NT2/D1 (cell line): Measurements from ENCODE around the gene LTF.

Experiments
- DNase-seq: peaks from one replicate; pipeline ENCODE4 v3.0.0-alpha.2; 2011; ENCODE audit warnings: low read depth, low spot score
- H3K27me3 ChIP-seq: 2 replicates; pipeline ENCODE4 v1.6.0; 2011; ENCODE audit warnings: mild to moderate bottlenecking; ENCODE audit not compliant: insufficient read length, insufficient read depth
- H3K36me3 ChIP-seq: 2 replicates; pipeline ENCODE4 v1.6.1; 2011; ENCODE audit warnings: mild to moderate bottlenecking, low read length, mixed read lengths; ENCODE audit not compliant: insufficient read depth, insufficient read length
- H3K4me1 ChIP-seq: 2 replicates; pipeline ENCODE4 v1.5.1; 2011; ENCODE audit not compliant: insufficient read depth, insufficient read length
- H3K4me3 ChIP-seq: 2 replicates; pipeline ENCODE4 v1.5.1; 2011; ENCODE audit warnings: low read depth; ENCODE audit not compliant: insufficient read length
- H3K9ac ChIP-seq: 2 replicates; pipeline ENCODE4 v1.6.0; 2011; ENCODE audit warnings: low read depth; ENCODE audit not compliant: insufficient read length
- H3K9me3 ChIP-seq: 2 replicates; pipeline ENCODE4 v1.5.1; 2011; ENCODE audit warnings: mild to moderate bottlenecking, low read length; ENCODE audit not compliant: insufficient read depth
- SUZ12 ChIP-seq: IDR thresholded peaks from 2 replicates; pipeline ENCODE4 v1.6.1; 2011; ENCODE audit not compliant: insufficient read length, insufficient read depth; ENCODE audit errors: extremely low read depth
- YY1 ChIP-seq: IDR thresholded peaks from 2 replicates; pipeline ENCODE4 v1.6.1; 2011; ENCODE audit not compliant: insufficient read length, insufficient read depth
- ZNF274 ChIP-seq: IDR thresholded peaks from 2 replicates; pipeline ENCODE4 v1.6.1; 2011; ENCODE audit warnings: mild to moderate bottlenecking, low read depth, low read length

LTF gene

DNA sequence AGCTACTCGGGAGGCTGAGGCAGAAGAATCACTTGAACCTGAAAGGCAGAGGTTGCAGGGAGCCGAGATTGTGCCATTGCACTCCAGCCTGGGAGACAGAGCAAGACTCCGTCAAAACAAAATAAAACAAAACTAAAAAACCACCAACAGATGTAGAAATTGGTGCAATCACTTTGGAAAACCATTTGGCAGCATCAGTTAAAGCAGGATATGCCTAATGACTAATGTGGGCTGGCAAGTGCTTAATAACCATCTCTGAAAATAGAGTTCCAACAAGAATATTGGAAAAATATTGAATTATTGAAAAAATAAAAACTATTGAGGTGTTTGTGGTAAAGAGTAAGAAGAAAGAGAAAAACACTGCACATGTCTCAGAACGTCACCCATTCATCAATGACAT lies 16.9 kb upstream of the LTF start:
- H3K27me3 ChIP-seq = no peaks in the 10 kb centered on the region
- H3K9me3 ChIP-seq = no peaks in the 10 kb centered on the region
- no peak overlapping the region for H3K9ac ChIP-seq
- TF ChIP-seq ZNF274 (no peak), YY1 (no peak), SUZ12 (no peak)
- H3K4me1 ChIP-seq = peaks cover 2% of the 10 kb centered on the region
- H3K4me3 ChIP-seq = no peak overlapping the region
- DNase-seq = no peak
- H3K36me3 ChIP-seq = no peaks in the 10 kb centered on the region

DNA sequence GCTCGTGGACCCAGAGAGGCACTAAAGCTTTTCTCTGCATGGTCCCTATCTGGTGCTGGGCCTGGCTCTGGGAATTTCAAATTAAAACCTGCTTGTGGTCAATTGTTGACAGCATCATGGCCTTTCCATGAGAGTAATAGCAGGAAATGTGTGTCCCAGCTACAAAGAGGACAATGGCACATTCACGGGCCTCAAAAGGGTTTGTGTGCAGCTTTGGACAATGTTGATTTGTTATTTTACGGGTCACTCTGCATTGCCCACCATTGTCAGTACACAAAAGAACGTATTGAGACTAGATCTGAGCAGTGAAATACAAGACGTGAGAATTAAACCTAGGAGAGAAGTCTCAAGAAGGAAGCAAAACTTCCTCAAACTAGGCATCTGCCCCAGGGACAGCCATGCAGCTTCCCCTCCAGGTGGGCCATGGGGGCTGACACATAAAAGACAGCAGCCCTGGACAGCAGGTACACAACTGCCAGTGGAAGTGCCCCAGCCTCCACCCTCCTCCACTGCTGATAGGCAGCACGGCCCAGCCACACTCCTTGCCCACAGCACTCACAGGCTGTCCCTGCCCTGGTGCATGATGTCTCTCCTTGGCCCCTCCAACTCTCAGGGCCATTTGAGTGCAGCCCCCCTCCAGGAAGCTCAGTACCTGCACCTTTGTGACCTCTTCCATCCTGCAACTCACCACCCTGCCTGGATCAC lies 15.9 kb upstream of the LTF start:
- no peak overlapping the region for H3K9ac ChIP-seq
- TF ChIP-seq SUZ12 = no peak
- TF ChIP-seq ZNF274 = no peak
- no peak for TF ChIP-seq YY1
- DNase-seq = no peak
- no peaks in the 10 kb centered on the region for H3K36me3 ChIP-seq
- H3K27me3 ChIP-seq = no peaks in the 10 kb centered on the region
- peaks cover 2% of the 10 kb centered on the region for H3K4me1 ChIP-seq
- no peaks in the 10 kb centered on the region for H3K9me3 ChIP-seq
- H3K4me3 ChIP-seq = no peak overlapping the region

DNA sequence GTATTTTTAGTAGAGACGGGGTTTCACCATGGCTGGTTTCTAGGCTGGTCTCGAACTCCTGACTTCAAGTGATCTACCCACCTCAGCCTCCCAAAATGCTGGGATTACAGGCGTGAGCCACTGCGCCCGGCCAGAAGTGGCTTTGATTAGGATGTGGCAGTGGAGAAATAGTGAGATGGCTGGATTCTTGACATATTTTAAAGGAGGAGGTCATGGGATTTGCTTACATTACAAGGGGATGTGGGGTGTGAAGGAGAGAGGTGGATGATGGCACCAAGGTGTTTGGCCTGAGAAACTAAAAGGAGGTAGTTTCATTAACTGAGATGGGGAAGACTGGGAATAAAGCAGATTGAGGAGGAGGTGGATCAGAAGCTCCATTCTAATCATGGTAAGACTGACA lies 15.0 kb upstream of the LTF start:
- Histone ChIP-seq H3K36me3 (no peaks in the 10 kb centered on the region), H3K9ac (no peak overlapping the region), H3K27me3 (no peaks in the 10 kb centered on the region), H3K9me3 (no peaks in the 10 kb centered on the region), H3K4me1 (no peaks in the 10 kb centered on the region), H3K4me3 (no peak overlapping the region)
- TF ChIP-seq ZNF274 (no peak), SUZ12 (no peak), YY1 (no peak)
- DNase-seq = no peak

DNA sequence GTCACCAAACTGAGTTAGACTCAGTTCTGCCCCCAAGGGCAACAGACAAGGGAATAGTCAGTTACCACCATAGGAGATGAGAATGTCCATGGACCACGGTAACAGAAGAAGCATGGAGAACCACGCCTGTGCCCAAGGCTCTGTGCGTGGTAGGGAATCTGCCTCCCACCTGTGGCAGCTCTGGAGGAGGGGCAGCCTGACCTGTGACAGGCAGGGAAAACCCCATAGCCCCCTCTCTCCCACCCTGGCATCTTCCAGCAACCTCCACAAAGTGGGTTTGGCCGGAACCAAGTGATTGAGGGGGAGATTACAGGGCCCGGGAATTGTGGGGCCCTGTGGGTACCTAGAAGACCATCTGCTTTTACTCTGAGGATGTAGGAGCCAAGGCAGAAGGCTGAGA lies 14.3 kb upstream of the LTF start:
- Histone ChIP-seq H3K4me3 (no peak overlapping the region), H3K4me1 (no peaks in the 10 kb centered on the region), H3K9ac (no peak overlapping the region), H3K36me3 (no peaks in the 10 kb centered on the region), H3K9me3 (no peaks in the 10 kb centered on the region), H3K27me3 (no peaks in the 10 kb centered on the region)
- DNase-seq = no peak
- TF ChIP-seq YY1 (no peak), ZNF274 (no peak), SUZ12 (no peak)

DNA sequence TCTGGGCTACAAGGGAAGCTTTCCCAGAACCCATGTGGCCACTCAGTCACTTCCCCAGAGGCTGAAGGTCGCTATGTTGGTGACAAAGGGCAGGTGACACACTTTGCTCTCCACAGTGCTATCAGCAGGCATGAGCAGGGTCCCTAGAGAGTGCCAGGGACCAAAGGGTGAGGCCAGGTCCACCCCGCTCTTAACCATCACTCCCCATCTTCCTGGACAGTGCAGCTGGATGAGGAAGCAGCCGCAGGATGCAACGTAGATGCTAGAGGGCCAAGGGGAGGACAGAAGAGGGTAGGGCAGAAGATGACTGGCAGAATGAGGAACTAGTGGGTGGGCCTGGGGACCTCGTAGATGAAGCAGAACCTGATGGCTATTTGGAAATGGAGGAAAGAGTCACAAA lies 13.6 kb upstream of the LTF start:
- no peak for TF ChIP-seq YY1
- no peak for TF ChIP-seq SUZ12
- TF ChIP-seq ZNF274 = no peak
- H3K9me3 ChIP-seq = no peaks in the 10 kb centered on the region
- no peaks in the 10 kb centered on the region for H3K36me3 ChIP-seq
- no peak overlapping the region for H3K9ac ChIP-seq
- H3K4me3 ChIP-seq = no peak overlapping the region
- DNase-seq = no peak
- H3K4me1 ChIP-seq = no peaks in the 10 kb centered on the region
- H3K27me3 ChIP-seq = no peaks in the 10 kb centered on the region

DNA sequence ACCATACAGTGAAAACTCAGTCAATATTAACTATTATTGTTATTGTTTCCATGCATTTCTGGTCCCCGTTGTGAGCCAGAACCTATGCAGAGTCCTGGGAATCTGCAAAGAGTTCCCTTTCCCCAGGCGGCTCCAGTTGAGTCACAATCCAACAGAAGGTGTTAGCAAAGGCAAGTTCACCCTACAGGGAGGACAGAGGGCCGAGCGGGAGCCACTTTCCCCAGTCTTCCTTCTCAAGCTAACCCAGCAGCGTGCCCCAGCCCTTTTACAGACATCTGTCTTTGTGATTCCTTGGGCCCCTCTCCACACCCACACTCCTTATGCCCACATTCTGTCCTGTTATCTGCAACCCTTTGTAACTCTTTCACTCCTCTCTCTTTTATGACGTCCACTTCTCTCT lies 13.1 kb upstream of the LTF start:
- no peak for DNase-seq
- no peaks in the 10 kb centered on the region for H3K36me3 ChIP-seq
- H3K9me3 ChIP-seq = no peaks in the 10 kb centered on the region
- no peaks in the 10 kb centered on the region for H3K4me1 ChIP-seq
- no peak overlapping the region for H3K9ac ChIP-seq
- no peaks in the 10 kb centered on the region for H3K27me3 ChIP-seq
- H3K4me3 ChIP-seq = no peak overlapping the region
- TF ChIP-seq SUZ12 (no peak), YY1 (no peak), ZNF274 (no peak)

DNA sequence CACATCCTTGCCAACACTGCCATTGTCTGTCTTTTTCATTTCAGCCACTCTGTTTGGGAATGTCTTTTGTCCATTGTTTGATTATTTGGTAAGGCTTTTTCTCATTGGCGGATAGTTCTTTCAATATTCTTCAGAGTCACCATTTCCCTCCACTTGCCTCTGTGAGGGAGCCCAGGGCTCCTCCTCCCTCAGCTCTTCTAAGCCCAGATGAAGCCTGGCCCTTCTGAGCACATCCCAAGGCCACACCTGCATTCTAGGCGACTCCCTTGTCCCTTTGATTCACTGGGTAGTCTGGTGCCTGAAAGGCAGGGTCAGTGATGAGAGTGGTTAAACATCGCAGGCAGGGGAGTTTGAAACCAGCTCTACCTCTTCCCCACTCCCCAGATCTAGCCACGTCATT lies 12.4 kb upstream of the LTF start:
- no peaks in the 10 kb centered on the region for H3K9me3 ChIP-seq
- no peaks in the 10 kb centered on the region for H3K36me3 ChIP-seq
- peaks cover 2% of the 10 kb centered on the region for H3K27me3 ChIP-seq
- no peak for DNase-seq
- TF ChIP-seq ZNF274 (no peak), SUZ12 (no peak), YY1 (no peak)
- H3K4me3 ChIP-seq = no peak overlapping the region
- H3K9ac ChIP-seq = no peak overlapping the region
- no peaks in the 10 kb centered on the region for H3K4me1 ChIP-seq

DNA sequence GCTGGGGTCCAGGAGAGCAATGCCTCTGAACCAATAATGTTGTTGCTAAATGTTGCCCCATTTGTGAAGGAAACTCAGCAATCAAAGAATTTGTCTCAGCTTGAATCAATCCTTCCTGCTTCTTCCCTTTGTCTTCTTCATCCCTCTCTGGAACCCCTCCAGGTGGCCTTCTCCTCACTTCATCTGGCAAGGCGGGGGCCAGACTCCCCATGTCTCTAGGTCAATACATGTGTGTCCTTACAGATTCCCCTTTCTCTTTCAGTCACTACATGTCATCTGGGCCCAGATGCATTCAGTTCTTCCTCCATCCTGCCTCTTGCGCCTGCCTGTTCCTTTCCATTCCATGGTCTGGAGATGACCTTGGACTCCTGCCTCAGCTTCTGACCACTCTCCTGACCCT lies 8.0 kb upstream of the LTF start:
- peaks cover 4% of the 10 kb centered on the region for H3K27me3 ChIP-seq
- H3K36me3 ChIP-seq = no peaks in the 10 kb centered on the region
- no peaks in the 10 kb centered on the region for H3K9me3 ChIP-seq
- DNase-seq = no peak
- TF ChIP-seq ZNF274 (no peak), SUZ12 (no peak), YY1 (no peak)
- H3K4me1 ChIP-seq = no peaks in the 10 kb centered on the region
- H3K4me3 ChIP-seq = no peak overlapping the region
- no peak overlapping the region for H3K9ac ChIP-seq
